D721Med (cell line): ENCODE data around the gene ATP8B1.
A peak's percentile ranks its signal among the peaks of the same experiment; 100 is the strongest.

Experiments
- DNase-seq: peaks from one replicate; pipeline ENCODE4 v3.0.0; 2011; ENCODE audit warnings: low spot score; ENCODE audit not compliant: insufficient read length
- FAIRE-seq: peaks from 2 replicates; lab custom pipeline; 2011; peaks lifted over from hg19 to GRCh38; lab: Jason Lieb, UNC
- CTCF ChIP-seq: IDR thresholded peaks from 2 replicates; pipeline ENCODE4 v1.5.1; 2012; ENCODE audit warnings: mild to moderate bottlenecking, control low read depth; ENCODE audit not compliant: insufficient read depth; ENCODE audit errors: missing control alignments

The ATP8B1 gene

GRCh38 chr18:57660961-57661360, 142.2 kb downstream of the ATP8B1 start:
- TF ChIP-seq CTCF: no peak
- FAIRE-seq (no peak), DNase-seq (no peak)

GRCh38 chr18:57659460-57660102, 143.5 kb downstream of the ATP8B1 start:
- FAIRE-seq (peak; percentile 97), DNase-seq (no peak)
- TF ChIP-seq CTCF: no peak

GRCh38 chr18:57657542-57657941, 145.6 kb downstream of the ATP8B1 start:
- TF ChIP-seq CTCF: no peak
- FAIRE-seq (no peak), DNase-seq (no peak)

- DNase-seq: no peak
- TF ChIP-seq CTCF: no peak
- FAIRE-seq: no peak
Measured at GRCh38 chr18:57655740-57656139, 147.4 kb downstream of the ATP8B1 start.

- peak; percentile 94 for FAIRE-seq
- TF ChIP-seq CTCF: no peak
- DNase-seq: no peak
Measured at GRCh38 chr18:57651914-57652313, 151.2 kb downstream of the ATP8B1 start.

- TF ChIP-seq CTCF: no peak
- peak; percentile 97 for FAIRE-seq
Measured at GRCh38 chr18:57649556-57650500, 153.3 kb downstream of the ATP8B1 start.

More at GRCh38 chr18:57649556-57650500, 153.3 kb downstream of the ATP8B1 start:
- no peak for DNase-seq
